ENCODE results near the gene LGALS9. TPM values are rescaled to one million over a fixed set of nuclear protein-coding genes. Genes with fewer than 3 reads are reported as not detected.
"Not testable (repeated sequence)": the region's sequence is repeated elsewhere in the genome, so short reads cannot be mapped to it uniquely, and the experiment has no call there.

Gene LGALS9
- total and polyA plus RNA-seq, 2 donors (not counting 1 experiment from before 2014, with no cell fraction given), result 65.9 to 197 TPM

DNA sequence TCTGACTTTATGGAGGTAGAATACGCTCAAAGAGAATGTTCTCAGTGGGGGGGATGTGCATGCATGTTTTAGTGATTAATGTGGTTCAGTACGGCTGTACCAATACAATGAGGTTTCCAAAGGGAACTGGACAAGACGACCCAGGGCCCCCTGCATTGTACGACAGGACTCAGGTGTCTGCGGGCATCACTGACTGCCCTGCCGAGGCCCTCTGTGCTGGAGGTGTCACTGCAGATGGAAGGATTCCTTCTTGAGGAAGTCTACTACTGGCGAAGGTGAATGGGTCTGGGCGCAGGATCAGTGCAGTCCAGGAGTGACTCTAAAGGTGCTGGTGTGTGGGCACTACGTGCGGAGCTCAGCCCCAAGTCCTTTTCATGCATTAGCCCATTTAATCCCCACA is 3.5 kb upstream of the LGALS9 start:
- no peaks in the 10 kb centered on the region for H4K20me1 ChIP-seq (ENCODE audit: control insufficient read depth, insufficient read depth, low read length, poor library complexity, severe bottlenecking)
- Mint-ChIP-seq H3K27me3 (no peaks in the 10 kb centered on the region), H3K4me3 (no peak overlapping the region), H3K4me1 (peaks cover 23% of the 10 kb centered on the region), H3K9me3 (ENCODE audit: insufficient read depth) (peaks cover 2% of the 10 kb centered on the region), H3K27ac (no peak overlapping the region)
- H3K4me1 ChIP-seq (ENCODE audit: control insufficient read depth in 2 of 2, insufficient read depth in 2 of 2, low read length in 2 of 2), result peaks cover 6 to 23% of the 10 kb centered on the region in 2 donors
- intact Hi-C loops (cut with micrococcal nuclease), result no loop called here
- ATAC-seq (ENCODE audit: low read depth) (no peak), DNase-seq (no peak)
- peaks cover 20% of the 10 kb centered on the region for H3K79me2 ChIP-seq (ENCODE audit: control insufficient read depth, insufficient read depth, low read length)
- WGBS (ENCODE audit: insufficient coverage), result 96% methylated on average over 6 of the region's 10 CpGs
- TF ChIP-seq, protein P1, sequence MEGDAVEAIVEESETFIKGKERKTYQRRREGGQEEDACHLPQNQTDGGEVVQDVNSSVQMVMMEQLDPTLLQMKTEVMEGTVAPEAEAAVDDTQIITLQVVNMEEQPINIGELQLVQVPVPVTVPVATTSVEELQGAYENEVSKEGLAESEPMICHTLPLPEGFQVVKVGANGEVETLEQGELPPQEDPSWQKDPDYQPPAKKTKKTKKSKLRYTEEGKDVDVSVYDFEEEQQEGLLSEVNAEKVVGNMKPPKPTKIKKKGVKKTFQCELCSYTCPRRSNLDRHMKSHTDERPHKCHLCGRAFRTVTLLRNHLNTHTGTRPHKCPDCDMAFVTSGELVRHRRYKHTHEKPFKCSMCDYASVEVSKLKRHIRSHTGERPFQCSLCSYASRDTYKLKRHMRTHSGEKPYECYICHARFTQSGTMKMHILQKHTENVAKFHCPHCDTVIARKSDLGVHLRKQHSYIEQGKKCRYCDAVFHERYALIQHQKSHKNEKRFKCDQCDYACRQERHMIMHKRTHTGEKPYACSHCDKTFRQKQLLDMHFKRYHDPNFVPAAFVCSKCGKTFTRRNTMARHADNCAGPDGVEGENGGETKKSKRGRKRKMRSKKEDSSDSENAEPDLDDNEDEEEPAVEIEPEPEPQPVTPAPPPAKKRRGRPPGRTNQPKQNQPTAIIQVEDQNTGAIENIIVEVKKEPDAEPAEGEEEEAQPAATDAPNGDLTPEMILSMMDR (IDR thresholded peaks at IDR 0.05), result no peak
- TF ChIP-seq EZH2 (IDR thresholded peaks at IDR 0.05; ENCODE audit: borderline replicate concordance, insufficient read depth, low read depth, low read length, poor library complexity, severe bottlenecking), result no peak
- H3K9ac ChIP-seq (ENCODE audit: low read length), result no peak overlapping the region
- no peak overlapping the region for H3K4me3 ChIP-seq (ENCODE audit: control extremely low read depth in 1 of 5, extremely low read depth in 1 of 5, insufficient read depth in 1 of 5, low read depth in 2 of 5, low read length in 4 of 5)
- no peaks in the 10 kb centered on the region for H3K27me3 ChIP-seq (replicated peaks in 1 of 4; ENCODE audit: control extremely low read depth in 1 of 4, control insufficient read depth in 3 of 4, insufficient read depth in 4 of 4, low read length in 3 of 4)
- ChIA-PET POLR2A (no interaction called here), CTCF (no interaction called here)
- no peak overlapping the region for H3K4me2 ChIP-seq (replicated peaks; ENCODE audit: low read depth, low read length, poor library complexity, severe bottlenecking)
- no peaks in the 10 kb centered on the region for H3K9me3 ChIP-seq (ENCODE audit: control extremely low read depth in 1 of 3, control insufficient read depth in 2 of 3, insufficient read depth in 1 of 3, low read length in 2 of 3)
- no peak overlapping the region for H3K27ac ChIP-seq (ENCODE audit: low read length in 2 of 2)
- no peak overlapping the region for H2AFZ ChIP-seq (ENCODE audit: insufficient read depth, low read depth, low read length, poor library complexity, severe bottlenecking)
- H3K36me3 ChIP-seq (replicated peaks in 1 of 2; ENCODE audit: control extremely low read depth in 1 of 2, control insufficient read depth in 1 of 2, extremely low read depth in 1 of 2, insufficient read depth in 2 of 2, low read length in 1 of 2), result peaks cover 0 to 15% of the 10 kb centered on the region in 2 experiments

DNA sequence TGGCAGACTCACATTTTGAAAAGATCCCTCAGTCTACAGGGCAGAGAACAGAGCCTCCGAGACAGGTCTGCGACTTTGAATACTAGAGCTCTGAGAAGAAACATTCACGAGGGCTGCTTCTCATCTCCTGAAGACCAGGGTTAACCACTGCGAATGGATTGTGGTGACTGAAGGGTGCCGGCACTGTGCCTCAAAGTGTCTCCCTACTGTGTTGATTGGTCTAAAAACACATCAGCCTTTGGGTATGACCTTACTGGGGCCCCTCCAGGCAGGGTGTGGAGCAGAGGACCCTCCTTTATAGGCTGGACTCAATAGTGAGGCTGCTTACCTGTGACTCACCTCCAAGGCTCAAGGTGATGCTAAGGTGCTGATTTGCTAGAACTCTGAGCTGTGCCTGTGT is 2.6 kb upstream of the LGALS9 start:
- H3K9me3 ChIP-seq (ENCODE audit: control extremely low read depth in 1 of 3, control insufficient read depth in 2 of 3, insufficient read depth in 1 of 3, low read length in 2 of 3), result no peaks in the 10 kb centered on the region
- H4K20me1 ChIP-seq (ENCODE audit: control insufficient read depth, insufficient read depth, low read length, poor library complexity, severe bottlenecking), result no peaks in the 10 kb centered on the region
- Mint-ChIP-seq H3K9me3 (ENCODE audit: insufficient read depth) (peaks cover 2% of the 10 kb centered on the region), H3K4me1 (peaks cover 28% of the 10 kb centered on the region), H3K27ac (no peak overlapping the region), H3K4me3 (no peak overlapping the region), H3K27me3 (no peaks in the 10 kb centered on the region)
- WGBS (ENCODE audit: insufficient coverage), result 84% methylated on average over 3 of the region's 5 CpGs
- no peak overlapping the region for H3K9ac ChIP-seq (ENCODE audit: low read length)
- no peak for DNase-seq
- CTCF ChIA-PET, result interaction anchor here (1.2 to 7.6 kb wide), 3 partner anchors 10 to 27 kb away, joined by 3 to 59 read pairs (median 4); no protein-coding TSS in a partner anchor
- H2AFZ ChIP-seq (ENCODE audit: insufficient read depth, low read depth, low read length, poor library complexity, severe bottlenecking), result no peak overlapping the region
- peaks cover 0 to 12% of the 10 kb centered on the region in 2 experiments for H3K36me3 ChIP-seq (replicated peaks in 1 of 2; ENCODE audit: control extremely low read depth in 1 of 2, control insufficient read depth in 1 of 2, extremely low read depth in 1 of 2, insufficient read depth in 2 of 2, low read length in 1 of 2)
- POLR2A ChIA-PET, result no interaction called here
- no peak for TF ChIP-seq EZH2 (IDR thresholded peaks at IDR 0.05; ENCODE audit: borderline replicate concordance, insufficient read depth, low read depth, low read length, poor library complexity, severe bottlenecking)
- TF ChIP-seq, protein P1 (IDR thresholded peaks at IDR 0.05), result no peak
- H3K4me3 ChIP-seq (ENCODE audit: control extremely low read depth in 1 of 5, extremely low read depth in 1 of 5, insufficient read depth in 1 of 5, low read depth in 2 of 5, low read length in 4 of 5), result no peak overlapping the region
- ATAC-seq (ENCODE audit: low read depth), result no peak
- no peaks in the 10 kb centered on the region for H3K27me3 ChIP-seq (replicated peaks in 1 of 4; ENCODE audit: control extremely low read depth in 1 of 4, control insufficient read depth in 3 of 4, insufficient read depth in 4 of 4, low read length in 3 of 4)
- H3K79me2 ChIP-seq (ENCODE audit: control insufficient read depth, insufficient read depth, low read length), result peaks cover 28% of the 10 kb centered on the region
- peaks cover 15 to 29% of the 10 kb centered on the region in 2 donors for H3K4me1 ChIP-seq (ENCODE audit: control insufficient read depth in 2 of 2, insufficient read depth in 2 of 2, low read length in 2 of 2)
- H3K4me2 ChIP-seq (replicated peaks; ENCODE audit: low read depth, low read length, poor library complexity, severe bottlenecking), result no peak overlapping the region
- intact Hi-C loops (cut with micrococcal nuclease), result no loop called here
- no peak overlapping the region for H3K27ac ChIP-seq (ENCODE audit: low read length in 2 of 2)

DNA sequence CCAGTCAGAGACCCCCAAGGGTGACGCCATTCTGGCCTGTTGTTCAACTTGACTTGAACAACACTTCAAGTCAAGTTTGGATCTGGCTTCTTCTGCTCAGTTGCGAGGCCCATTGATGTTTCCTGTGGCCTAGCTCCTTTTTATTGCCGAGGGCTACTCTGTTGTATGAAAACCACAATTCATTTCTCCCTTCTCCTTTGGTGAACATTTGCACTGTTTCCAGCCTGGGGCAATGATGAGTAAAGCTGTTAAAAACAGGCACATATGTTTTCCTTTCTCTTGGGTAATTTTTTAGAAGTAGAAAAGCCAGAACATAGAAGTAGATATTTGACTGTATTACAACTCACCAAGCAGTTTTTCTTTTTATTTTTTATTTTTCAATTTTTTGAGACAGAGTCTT is 1.7 kb upstream of the LGALS9 start:
- H3K4me2 ChIP-seq (replicated peaks; ENCODE audit: low read depth, low read length, poor library complexity, severe bottlenecking); H3K9ac ChIP-seq (ENCODE audit: low read length); H3K27ac ChIP-seq (ENCODE audit: low read length in 2 of 2); H3K9me3 Mint-ChIP-seq (ENCODE audit: insufficient read depth); POLR2A ChIA-PET; H3K9me3 ChIP-seq (ENCODE audit: control extremely low read depth in 1 of 3, control insufficient read depth in 2 of 3, insufficient read depth in 1 of 3, low read length in 2 of 3); ATAC-seq (ENCODE audit: low read depth); intact Hi-C loops (cut with micrococcal nuclease); H2AFZ ChIP-seq (ENCODE audit: insufficient read depth, low read depth, low read length, poor library complexity, severe bottlenecking); H3K4me3 Mint-ChIP-seq; H3K27ac Mint-ChIP-seq; H3K36me3 ChIP-seq (replicated peaks in 1 of 2; ENCODE audit: control extremely low read depth in 1 of 2, control insufficient read depth in 1 of 2, extremely low read depth in 1 of 2, insufficient read depth in 2 of 2, low read length in 1 of 2); H4K20me1 ChIP-seq (ENCODE audit: control insufficient read depth, insufficient read depth, low read length, poor library complexity, severe bottlenecking); H3K27me3 Mint-ChIP-seq; H3K27me3 ChIP-seq (replicated peaks in 1 of 4; ENCODE audit: control extremely low read depth in 1 of 4, control insufficient read depth in 3 of 4, insufficient read depth in 4 of 4, low read length in 3 of 4); H3K4me3 ChIP-seq (ENCODE audit: control extremely low read depth in 1 of 5, extremely low read depth in 1 of 5, insufficient read depth in 1 of 5, low read depth in 2 of 5, low read length in 4 of 5); DNase-seq: not testable (repeated sequence)
- H3K79me2 ChIP-seq (ENCODE audit: control insufficient read depth, insufficient read depth, low read length), result peaks cover 37% of the 10 kb centered on the region
- WGBS (ENCODE audit: insufficient coverage), result 94% methylated on average over 2 of the region's 3 CpGs
- peaks cover 36% of the 10 kb centered on the region for H3K4me1 Mint-ChIP-seq
- CTCF ChIA-PET, result interaction anchor here (1.2 to 7.6 kb wide), 3 partner anchors 11 to 27 kb away, joined by 3 to 59 read pairs (median 4); no protein-coding TSS in a partner anchor
- peaks cover 24 to 38% of the 10 kb centered on the region in 2 donors for H3K4me1 ChIP-seq (ENCODE audit: control insufficient read depth in 2 of 2, insufficient read depth in 2 of 2, low read length in 2 of 2)
